Progenitor cell of endocrine pancreas (in vitro differentiated cells): ENCODE measurements around the gene LRBA. TPM values are rescaled to one million over a fixed set of nuclear protein-coding genes. Genes with fewer than 3 reads are reported as not detected.

ENCODE experiments used
- DNase-seq: peaks from one replicate; pipeline ENCODE4 v3.0.0; 2021; ENCODE audit warnings: low spot score; ENCODE audit not compliant: unreplicated experiment
- H3K27ac Mint-ChIP-seq: 2 replicates; pipeline ENCODE4 v1.8.0; 2021; ENCODE audit warnings: mild to moderate bottlenecking, moderate library complexity, mixed read lengths
- H3K27me3 Mint-ChIP-seq: 2 replicates; pipeline ENCODE4 v1.8.0; 2021; ENCODE audit warnings: mixed read lengths
- H3K36me3 Mint-ChIP-seq: 2 replicates; pipeline ENCODE4 v1.8.0; 2022; ENCODE audit warnings: mixed read lengths; ENCODE audit not compliant: insufficient read depth
- H3K4me1 Mint-ChIP-seq: 2 replicates; pipeline ENCODE4 v1.8.0; 2021; ENCODE audit warnings: low read depth, mixed read lengths
- H3K4me3 Mint-ChIP-seq: 2 replicates; pipeline ENCODE4 v1.8.0; 2021; ENCODE audit warnings: low read depth, mild to moderate bottlenecking, moderate library complexity, mixed read lengths
- H3K9me3 Mint-ChIP-seq: 2 replicates; pipeline ENCODE4 v1.8.0; 2021; ENCODE audit warnings: low read depth, mixed read lengths
- CTCF ChIP-seq: fragments of 200-600 bp; sonication (generic); IDR thresholded peaks from one replicate; pipeline ENCODE4 v1.5.0; 2021; ENCODE audit warnings: antibody characterized with exemption, mild to moderate bottlenecking; ENCODE audit not compliant: unreplicated experiment
- total RNA-seq: library from RNA; stranded (reverse); gene quantifications from 2 replicates; pipeline ENCODE4 v1.2.1, GENCODE V29; 2021

LRBA gene
- total RNA-seq, 1 donor from 2014 or later = 95.2 TPM

GRCh38 chr4:151039733-151040132, 24.6 kb upstream of the LRBA start:
- Mint-ChIP-seq H3K4me3 (no peak overlapping the region), H3K27ac (no peak overlapping the region), H3K36me3 (no peaks in the 10 kb centered on the region), H3K4me1 (peaks cover 13% of the 10 kb centered on the region), H3K27me3 (no peaks in the 10 kb centered on the region), H3K9me3 (peaks cover 6% of the 10 kb centered on the region)
- DNase-seq = no peak
- TF ChIP-seq CTCF = no peak

DNA sequence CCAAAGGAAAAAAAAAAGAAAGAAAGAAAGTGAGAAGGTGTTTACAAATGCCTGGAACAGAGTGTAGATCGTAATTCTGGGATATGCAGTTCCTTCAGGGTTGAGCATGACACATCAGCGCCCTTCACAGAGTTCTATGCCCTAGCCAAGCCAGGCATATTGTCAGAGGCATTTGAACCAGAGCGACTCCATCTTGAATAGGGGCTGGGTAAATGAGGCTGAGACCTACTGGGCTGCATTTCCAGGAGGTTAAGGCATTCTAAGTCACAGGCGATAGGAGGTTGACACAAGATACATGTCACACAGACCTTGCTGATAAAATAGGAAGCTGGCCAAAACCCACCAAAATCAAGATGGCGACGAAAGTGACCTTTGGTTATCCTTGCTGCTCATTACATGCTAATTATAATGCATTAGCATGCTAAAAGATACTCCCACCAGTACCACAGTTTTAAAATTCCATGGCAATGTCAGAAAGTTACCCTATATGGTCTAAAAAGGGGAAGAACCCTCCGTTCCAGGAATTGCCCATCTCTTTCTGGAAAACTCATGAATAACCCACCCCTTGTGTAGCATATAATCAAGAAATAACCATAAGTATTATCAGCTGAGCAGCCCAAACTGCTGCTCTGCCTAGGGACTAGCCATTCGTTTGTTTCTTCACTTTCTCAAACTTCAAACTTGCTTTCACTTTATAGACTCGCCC, 23.5 kb upstream of the LRBA start:
- no peak overlapping the region for H3K27ac Mint-ChIP-seq
- H3K9me3 Mint-ChIP-seq = peaks cover 6% of the 10 kb centered on the region

GRCh38 chr4:151035911-151036310, 20.8 kb upstream of the LRBA start:
- H3K4me3 Mint-ChIP-seq = no peak overlapping the region
- TF ChIP-seq CTCF = no peak
- peaks cover 6% of the 10 kb centered on the region for H3K9me3 Mint-ChIP-seq
- no peak for DNase-seq
- H3K27ac Mint-ChIP-seq = peak overlapping the region; percentile 90
- H3K4me1 Mint-ChIP-seq = peaks cover 15% of the 10 kb centered on the region
- H3K36me3 Mint-ChIP-seq = no peaks in the 10 kb centered on the region
- no peaks in the 10 kb centered on the region for H3K27me3 Mint-ChIP-seq

More for the DNA sequence above, 23.5 kb upstream of the LRBA start:
- H3K27me3 Mint-ChIP-seq = no peaks in the 10 kb centered on the region
- H3K4me1 Mint-ChIP-seq = peaks cover 13% of the 10 kb centered on the region
- H3K36me3 Mint-ChIP-seq = no peaks in the 10 kb centered on the region
- DNase-seq = no peak
- no peak overlapping the region for H3K4me3 Mint-ChIP-seq
- TF ChIP-seq CTCF = no peak

- peaks cover 2% of the 10 kb centered on the region for H3K36me3 Mint-ChIP-seq
- no peaks in the 10 kb centered on the region for H3K27me3 Mint-ChIP-seq
- DNase-seq = no peak
- peak overlapping the region; percentile 90 for H3K27ac Mint-ChIP-seq
- H3K4me3 Mint-ChIP-seq = peak overlapping the region; percentile 0
- no peak for TF ChIP-seq CTCF
- H3K9me3 Mint-ChIP-seq = peaks cover 6% of the 10 kb centered on the region
- peaks cover 15% of the 10 kb centered on the region for H3K4me1 Mint-ChIP-seq
Observed at GRCh38 chr4:151035328-151035727, 20.2 kb upstream of the LRBA start.

- H3K27ac Mint-ChIP-seq = peak overlapping the region; percentile 90
- no peak for TF ChIP-seq CTCF
- peak overlapping the region; percentile 0 for H3K4me3 Mint-ChIP-seq
- H3K9me3 Mint-ChIP-seq = peaks cover 6% of the 10 kb centered on the region
- peaks cover 2% of the 10 kb centered on the region for H3K36me3 Mint-ChIP-seq
- peaks cover 16% of the 10 kb centered on the region for H3K4me1 Mint-ChIP-seq
- no peak for DNase-seq
- H3K27me3 Mint-ChIP-seq = no peaks in the 10 kb centered on the region
Observed at GRCh38 chr4:151034829-151035228, 19.7 kb upstream of the LRBA start.
